WTC11 (cell line): ENCODE measurements around the gene MAP2K1. TPM values are rescaled to one million over a fixed set of nuclear protein-coding genes. Genes with fewer than 3 reads are reported as not detected.

Source experiments
- ATAC-seq: fragments of 200-7000 bp; cut with Tn5 transposase; 2 replicates; pipeline ENCODE4 v1.10.0; 2021; ENCODE audit warnings: mild to moderate bottlenecking, moderate library complexity
- CTCF ChIA-PET: fragments of 300-600 bp; sonication (Branson Sonifier 250); formaldehyde crosslinking; loops from one replicate; lab custom pipeline; 2021; ENCODE audit warnings: antibody characterized with exemption; lab: Charles Lee
- POLR2A ChIA-PET: fragments of 350-600 bp; sonication (Branson Sonifier 250); formaldehyde crosslinking; loops from one replicate; lab custom pipeline; 2021; ENCODE audit warnings: antibody characterized with exemption; lab: Charles Lee
- DNase-seq: peaks from one replicate; pipeline ENCODE4 v3.0.0; 2021; ENCODE audit warnings: low spot score
- H3K27ac Mint-ChIP-seq: 2 replicates; pipeline ENCODE4 v1.8.0; 2021; ENCODE audit warnings: mixed read lengths
- H3K27me3 Mint-ChIP-seq: 2 replicates; pipeline ENCODE4 v1.8.0; 2021; ENCODE audit warnings: low read depth, mild to moderate bottlenecking, moderate library complexity, mixed read lengths
- H3K36me3 Mint-ChIP-seq: 2 replicates; pipeline ENCODE4 v1.8.0; 2021; ENCODE audit warnings: mixed read lengths
- H3K4me1 Mint-ChIP-seq: 2 replicates; pipeline ENCODE4 v1.8.0; 2022; ENCODE audit warnings: mixed read lengths
- H3K4me3 Mint-ChIP-seq: 2 replicates; pipeline ENCODE4 v1.8.0; 2021; ENCODE audit warnings: mild to moderate bottlenecking, moderate library complexity, mixed read lengths
- H3K9me3 Mint-ChIP-seq: 2 replicates; pipeline ENCODE4 v1.8.0; 2021; ENCODE audit warnings: mixed read lengths
- ARID4B ChIP-seq: sonication (generic); formaldehyde crosslinking; IDR thresholded peaks from 2 replicates; pipeline ENCODE4 v1.8.0; 2023; ENCODE audit warnings: missing genetic modification reagents, mild to moderate bottlenecking, borderline replicate concordance
- CBFB ChIP-seq: sonication (generic); formaldehyde crosslinking; IDR thresholded peaks from 2 replicates; pipeline ENCODE4 v1.8.1; 2022; ENCODE audit warnings: mild to moderate bottlenecking, low read depth, missing genetic modification reagents
- E2F1 ChIP-seq: sonication (generic); formaldehyde crosslinking; IDR thresholded peaks from 2 replicates; pipeline ENCODE4 v1.8.0; 2022; ENCODE audit warnings: mild to moderate bottlenecking, missing genetic modification reagents
- EMX1 ChIP-seq: fragments of 250-450 bp; sonication (Bioruptor Pico); IDR thresholded peaks from 2 replicates; pipeline ENCODE4 v1.8.0; 2021; ENCODE audit warnings: mild to moderate bottlenecking
- FOXK1 ChIP-seq: sonication (generic); formaldehyde crosslinking; IDR thresholded peaks from 2 replicates; pipeline ENCODE4 v1.8.0; 2022; ENCODE audit warnings: mild to moderate bottlenecking, moderate library complexity, missing genetic modification reagents
- IRF1 ChIP-seq: sonication (generic); formaldehyde crosslinking; IDR thresholded peaks from 2 replicates; pipeline ENCODE4 v1.8.0; 2023; ENCODE audit warnings: missing genetic modification reagents
- JAZF1 ChIP-seq: fragments of 250-450 bp; sonication (Bioruptor Pico); IDR thresholded peaks from 2 replicates; pipeline ENCODE4 v1.9.0; 2021; ENCODE audit warnings: moderate library complexity, mild to moderate bottlenecking, inconsistent platforms
- KAT7 ChIP-seq: sonication (generic); formaldehyde crosslinking; IDR thresholded peaks from 2 replicates; pipeline ENCODE4 v1.8.1; 2023; ENCODE audit warnings: missing genetic modification reagents, mild to moderate bottlenecking, borderline replicate concordance
- NR1H2 ChIP-seq: sonication (generic); formaldehyde crosslinking; IDR thresholded peaks from 2 replicates; pipeline ENCODE4 v1.9.0; 2021; ENCODE audit warnings: mild to moderate bottlenecking, moderate library complexity, missing genetic modification reagents
- PREB ChIP-seq: sonication (generic); formaldehyde crosslinking; IDR thresholded peaks from 2 replicates; pipeline ENCODE4 v1.8.1; 2022; ENCODE audit warnings: mild to moderate bottlenecking, missing genetic modification reagents, moderate library complexity, borderline replicate concordance
- SMAD3 ChIP-seq: sonication (generic); formaldehyde crosslinking; IDR thresholded peaks from 2 replicates; pipeline ENCODE4 v1.8.0; 2022; ENCODE audit warnings: missing genetic modification reagents, mild to moderate bottlenecking, borderline replicate concordance
- SOX15 ChIP-seq: fragments of 250-450 bp; sonication (Bioruptor Pico); IDR thresholded peaks from 2 replicates; pipeline ENCODE4 v1.9.0; 2021; ENCODE audit warnings: mild to moderate bottlenecking
- TP53 ChIP-seq: sonication (generic); formaldehyde crosslinking; IDR thresholded peaks from 2 replicates; pipeline ENCODE4 v1.8.1; 2023; ENCODE audit warnings: mild to moderate bottlenecking, missing genetic modification reagents
- ZNF219 ChIP-seq: sonication (generic); formaldehyde crosslinking; IDR thresholded peaks from 2 replicates; pipeline ENCODE4 v1.8.0; 2023; ENCODE audit warnings: missing genetic modification reagents, mild to moderate bottlenecking, borderline replicate concordance
- ZNF671 ChIP-seq: fragments of 250-450 bp; sonication (Bioruptor Pico); IDR thresholded peaks from 2 replicates; pipeline ENCODE4 v1.8.0; 2021; ENCODE audit warnings: mild to moderate bottlenecking
- ZSCAN18 ChIP-seq: fragments of 250-450 bp; sonication (Bioruptor Pico); IDR thresholded peaks from 2 replicates; pipeline ENCODE4 v2.1.2; 2022; ENCODE audit warnings: mild to moderate bottlenecking, moderate library complexity
- total RNA-seq: library from RNA; stranded (reverse); gene quantifications from 3 replicates; pipeline ENCODE4 v1.2.3, GENCODE V29; 2021
- TF ChIP-seq, protein P1 (sequence below): sonication (generic); formaldehyde crosslinking; IDR thresholded peaks from 2 replicates; pipeline ENCODE4 v1.8.1; 2023; ENCODE audit warnings: mild to moderate bottlenecking, moderate library complexity, missing genetic modification reagents
- TF ChIP-seq, protein P2 (sequence below): sonication (generic); formaldehyde crosslinking; IDR thresholded peaks from 2 replicates; pipeline ENCODE4 v1.8.1; 2023; ENCODE audit warnings: mild to moderate bottlenecking, missing genetic modification reagents, borderline replicate concordance

The MAP2K1 gene
- total RNA-seq, 1 experiment from 2014 or later, result 93.0 TPM

- DNase-seq, result no peak
- Mint-ChIP-seq H3K27me3 (no peaks in the 10 kb centered on the region), H3K4me3 (no peak overlapping the region)
- no peak for TF ChIP-seq SMAD3
- no peak for TF ChIP-seq ZNF219 (CRISPR knock-in tag)
- TF ChIP-seq EMX1 (CRISPR knock-in tag), result no peak
- no peak for TF ChIP-seq FOXK1
- no peak for TF ChIP-seq IRF1 (CRISPR knock-in tag)
- TF ChIP-seq CBFB, result no peak
- TF ChIP-seq ZNF671 (CRISPR knock-in tag), result no peak
- no peak for TF ChIP-seq NR1H2 (CRISPR knock-in tag)
- TF ChIP-seq, protein P1, sequence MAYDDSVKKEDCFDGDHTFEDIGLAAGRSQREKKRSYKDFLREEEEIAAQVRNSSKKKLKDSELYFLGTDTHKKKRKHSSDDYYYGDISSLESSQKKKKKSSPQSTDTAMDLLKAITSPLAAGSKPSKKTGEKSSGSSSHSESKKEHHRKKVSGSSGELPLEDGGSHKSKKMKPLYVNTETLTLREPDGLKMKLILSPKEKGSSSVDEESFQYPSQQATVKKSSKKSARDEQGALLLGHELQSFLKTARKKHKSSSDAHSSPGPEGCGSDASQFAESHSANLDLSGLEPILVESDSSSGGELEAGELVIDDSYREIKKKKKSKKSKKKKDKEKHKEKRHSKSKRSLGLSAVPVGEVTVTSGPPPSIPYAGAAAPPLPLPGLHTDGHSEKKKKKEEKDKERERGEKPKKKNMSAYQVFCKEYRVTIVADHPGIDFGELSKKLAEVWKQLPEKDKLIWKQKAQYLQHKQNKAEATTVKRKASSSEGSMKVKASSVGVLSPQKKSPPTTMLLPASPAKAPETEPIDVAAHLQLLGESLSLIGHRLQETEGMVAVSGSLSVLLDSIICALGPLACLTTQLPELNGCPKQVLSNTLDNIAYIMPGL (CRISPR knock-in tag), result no peak
- TF ChIP-seq, all 79 proteins: peak for 0
- ATAC-seq, result no peak
- H3K9me3 Mint-ChIP-seq, result no peaks in the 10 kb centered on the region
- peaks cover 25% of the 10 kb centered on the region for H3K36me3 Mint-ChIP-seq
- CTCF ChIA-PET, result interaction anchor here (1.0 kb wide), 1 partner anchor 10 kb away, joined by 3 read pairs; no protein-coding TSS in a partner anchor
- POLR2A ChIA-PET, result no interaction called here
- H3K4me1 Mint-ChIP-seq, result peaks cover 21% of the 10 kb centered on the region
- H3K27ac Mint-ChIP-seq, result no peak overlapping the region
Observed at GRCh38 chr15:66508293-66508883, 121.7 kb downstream of the MAP2K1 start.

DNA sequence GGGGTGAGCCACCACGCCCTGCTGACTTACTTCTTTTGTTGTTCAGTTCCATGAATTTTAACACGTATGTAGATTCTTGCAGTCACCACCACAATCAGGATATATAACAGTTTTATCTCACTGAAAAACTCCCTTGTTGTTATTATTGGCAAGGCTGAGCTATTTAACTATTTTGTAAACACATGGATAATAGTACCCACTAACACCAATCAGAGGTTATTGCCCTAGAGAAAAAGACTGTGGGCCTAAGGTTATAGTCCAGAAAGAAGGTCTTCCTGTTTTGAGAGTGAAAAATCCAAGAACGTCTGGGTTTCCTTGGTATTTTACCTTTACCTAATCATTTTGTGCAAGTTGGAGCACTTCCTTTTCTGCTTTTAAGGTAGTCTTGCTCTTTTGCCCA, 127.9 kb downstream of the MAP2K1 start:
- H3K36me3 Mint-ChIP-seq, result peaks cover 45% of the 10 kb centered on the region
- H3K4me3 Mint-ChIP-seq, result no peak overlapping the region
- H3K27ac Mint-ChIP-seq, result peak overlapping the region; percentile 43; the same call in 1 of the 2 replicates
- ChIA-PET CTCF (no interaction called here), POLR2A (no interaction called here)
- no peaks in the 10 kb centered on the region for H3K27me3 Mint-ChIP-seq
- no peak for ATAC-seq
- DNase-seq, result no peak
- H3K4me1 Mint-ChIP-seq, result peaks cover 12% of the 10 kb centered on the region
- H3K9me3 Mint-ChIP-seq, result no peaks in the 10 kb centered on the region
- TF ChIP-seq TP53 (no peak), CBFB (no peak), SOX15 (no peak), ZSCAN18 (CRISPR knock-in tag) (no peak), ARID4B (CRISPR knock-in tag) (no peak), PREB (no peak), JAZF1 (no peak), E2F1 (CRISPR knock-in tag) (no peak), KAT7 (CRISPR knock-in tag) (no peak)
- TF ChIP-seq, protein P2, sequence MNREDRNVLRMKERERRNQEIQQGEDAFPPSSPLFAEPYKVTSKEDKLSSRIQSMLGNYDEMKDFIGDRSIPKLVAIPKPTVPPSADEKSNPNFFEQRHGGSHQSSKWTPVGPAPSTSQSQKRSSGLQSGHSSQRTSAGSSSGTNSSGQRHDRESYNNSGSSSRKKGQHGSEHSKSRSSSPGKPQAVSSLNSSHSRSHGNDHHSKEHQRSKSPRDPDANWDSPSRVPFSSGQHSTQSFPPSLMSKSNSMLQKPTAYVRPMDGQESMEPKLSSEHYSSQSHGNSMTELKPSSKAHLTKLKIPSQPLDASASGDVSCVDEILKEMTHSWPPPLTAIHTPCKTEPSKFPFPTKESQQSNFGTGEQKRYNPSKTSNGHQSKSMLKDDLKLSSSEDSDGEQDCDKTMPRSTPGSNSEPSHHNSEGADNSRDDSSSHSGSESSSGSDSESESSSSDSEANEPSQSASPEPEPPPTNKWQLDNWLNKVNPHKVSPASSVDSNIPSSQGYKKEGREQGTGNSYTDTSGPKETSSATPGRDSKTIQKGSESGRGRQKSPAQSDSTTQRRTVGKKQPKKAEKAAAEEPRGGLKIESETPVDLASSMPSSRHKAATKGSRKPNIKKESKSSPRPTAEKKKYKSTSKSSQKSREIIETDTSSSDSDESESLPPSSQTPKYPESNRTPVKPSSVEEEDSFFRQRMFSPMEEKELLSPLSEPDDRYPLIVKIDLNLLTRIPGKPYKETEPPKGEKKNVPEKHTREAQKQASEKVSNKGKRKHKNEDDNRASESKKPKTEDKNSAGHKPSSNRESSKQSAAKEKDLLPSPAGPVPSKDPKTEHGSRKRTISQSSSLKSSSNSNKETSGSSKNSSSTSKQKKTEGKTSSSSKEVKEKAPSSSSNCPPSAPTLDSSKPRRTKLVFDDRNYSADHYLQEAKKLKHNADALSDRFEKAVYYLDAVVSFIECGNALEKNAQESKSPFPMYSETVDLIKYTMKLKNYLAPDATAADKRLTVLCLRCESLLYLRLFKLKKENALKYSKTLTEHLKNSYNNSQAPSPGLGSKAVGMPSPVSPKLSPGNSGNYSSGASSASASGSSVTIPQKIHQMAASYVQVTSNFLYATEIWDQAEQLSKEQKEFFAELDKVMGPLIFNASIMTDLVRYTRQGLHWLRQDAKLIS (CRISPR knock-in tag), result no peak
